Endodermal cell (in vitro differentiated cells): Measurements from ENCODE around the gene SCUBE3. TPM values are rescaled to one million over a fixed set of nuclear protein-coding genes. Genes with fewer than 3 reads are reported as not detected.
A peak's percentile ranks its signal among the peaks of the same experiment; 100 is the strongest.

Source experiments
- DNase-seq: peaks from one replicate; pipeline ENCODE4 v3.0.0-alpha.2; 2017
- H3K27ac ChIP-seq: 2 replicates; pipeline ENCODE4 v1.5.1; 2013; ENCODE audit warnings: mild to moderate bottlenecking, low read depth, low read length, moderate library complexity
- H3K27me3 ChIP-seq: 2 replicates; pipeline ENCODE4 v1.6.1; 2013; ENCODE audit warnings: mild to moderate bottlenecking, low read length, moderate library complexity; ENCODE audit not compliant: insufficient read depth, control insufficient read depth, poor library complexity, severe bottlenecking
- H3K36me3 ChIP-seq: 2 replicates; pipeline ENCODE4 v1.7.0; 2013; ENCODE audit warnings: mild to moderate bottlenecking, low read length, moderate library complexity; ENCODE audit not compliant: control insufficient read depth, insufficient read depth
- H3K4me1 ChIP-seq: one replicate; pipeline ENCODE4 v1.7.0; 2013; ENCODE audit warnings: low read length; ENCODE audit not compliant: control insufficient read depth, insufficient read depth
- H3K4me3 ChIP-seq: 2 replicates; pipeline ENCODE4 v1.5.1; 2013; ENCODE audit warnings: mild to moderate bottlenecking, low read length, moderate library complexity
- H3K9ac ChIP-seq: 2 replicates; pipeline ENCODE4 v1.6.1; 2013; ENCODE audit warnings: mild to moderate bottlenecking, low read length, moderate library complexity; ENCODE audit not compliant: poor library complexity, severe bottlenecking; ENCODE audit errors: extremely low read depth
- H3K9me3 ChIP-seq: 2 replicates; pipeline ENCODE4 v1.6.1; 2013; ENCODE audit warnings: mild to moderate bottlenecking, low read length, moderate library complexity; ENCODE audit not compliant: control insufficient read depth
- H3K27ac Mint-ChIP-seq: 2 replicates; pipeline ENCODE4 v1.8.0; 2020; ENCODE audit warnings: mixed read lengths
- H3K27me3 Mint-ChIP-seq: 2 replicates; pipeline ENCODE4 v1.8.0; 2021; ENCODE audit warnings: mild to moderate bottlenecking, mixed read lengths; ENCODE audit not compliant: insufficient read depth
- H3K36me3 Mint-ChIP-seq: 2 replicates; pipeline ENCODE4 v1.8.0; 2020; ENCODE audit warnings: low read depth, mixed read lengths
- H3K4me1 Mint-ChIP-seq: 2 replicates; pipeline ENCODE4 v1.8.0; 2020; ENCODE audit warnings: mixed read lengths
- H3K4me3 Mint-ChIP-seq: 2 replicates; pipeline ENCODE4 v1.8.0; 2020; ENCODE audit warnings: mild to moderate bottlenecking, moderate library complexity, mixed read lengths
- H3K9me3 Mint-ChIP-seq: 2 replicates; pipeline ENCODE4 v1.8.0; 2020; ENCODE audit warnings: mild to moderate bottlenecking, mixed read lengths
- WGBS, 2 experiments: methylation state at CpG; one replicate each; pipeline versions ENCODE4 v1.1.5 to v1.1.7; 2013; ENCODE audit warnings: missing lambda C conversion rate in 2 of 2, mixed read lengths in 1 of 2; ENCODE audit not compliant: insufficient coverage in 1 of 2, insufficient read length in 1 of 2; 5-methylcytosine and 5-hydroxymethylcytosine counted together
- total RNA-seq, 2 donors: library from RNA; stranded (reverse); fragmentation: NEBNext Ultra II Directional in 1 of 2; extraction: Animal tissue kit (Norgen Biotek cat#: 25700) in 1 of 2; gene quantifications; 2 replicates in 1 of 2; 3 replicates in 1 of 2; pipeline ENCODE4 v1.2.1, GENCODE V29; 2021
- TF ChIP-seq, protein P1 (sequence below): fragments of 200-600 bp; sonication (generic); conservative IDR thresholded peaks from 2 replicates; pipeline ENCODE4 v1.5.0; 2021; ENCODE audit warnings: antibody characterized with exemption, mild to moderate bottlenecking

Gene SCUBE3
- total RNA-seq, 2 donors from 2014 or later: 0.27 to 0.86 TPM

- H3K36me3 ChIP-seq: no peaks in the 10 kb centered on the region
- H3K9me3 ChIP-seq: no peaks in the 10 kb centered on the region
- no peak overlapping the region for H3K4me3 ChIP-seq
- Mint-ChIP-seq H3K27ac (no peak overlapping the region), H3K27me3 (no peaks in the 10 kb centered on the region), H3K36me3 (peaks cover 1% of the 10 kb centered on the region), H3K9me3 (no peaks in the 10 kb centered on the region), H3K4me3 (no peak overlapping the region), H3K4me1 (peaks cover 13% of the 10 kb centered on the region)
- H3K27me3 ChIP-seq: no peaks in the 10 kb centered on the region
- TF ChIP-seq, protein P1, sequence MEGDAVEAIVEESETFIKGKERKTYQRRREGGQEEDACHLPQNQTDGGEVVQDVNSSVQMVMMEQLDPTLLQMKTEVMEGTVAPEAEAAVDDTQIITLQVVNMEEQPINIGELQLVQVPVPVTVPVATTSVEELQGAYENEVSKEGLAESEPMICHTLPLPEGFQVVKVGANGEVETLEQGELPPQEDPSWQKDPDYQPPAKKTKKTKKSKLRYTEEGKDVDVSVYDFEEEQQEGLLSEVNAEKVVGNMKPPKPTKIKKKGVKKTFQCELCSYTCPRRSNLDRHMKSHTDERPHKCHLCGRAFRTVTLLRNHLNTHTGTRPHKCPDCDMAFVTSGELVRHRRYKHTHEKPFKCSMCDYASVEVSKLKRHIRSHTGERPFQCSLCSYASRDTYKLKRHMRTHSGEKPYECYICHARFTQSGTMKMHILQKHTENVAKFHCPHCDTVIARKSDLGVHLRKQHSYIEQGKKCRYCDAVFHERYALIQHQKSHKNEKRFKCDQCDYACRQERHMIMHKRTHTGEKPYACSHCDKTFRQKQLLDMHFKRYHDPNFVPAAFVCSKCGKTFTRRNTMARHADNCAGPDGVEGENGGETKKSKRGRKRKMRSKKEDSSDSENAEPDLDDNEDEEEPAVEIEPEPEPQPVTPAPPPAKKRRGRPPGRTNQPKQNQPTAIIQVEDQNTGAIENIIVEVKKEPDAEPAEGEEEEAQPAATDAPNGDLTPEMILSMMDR: no peak
- no peak overlapping the region for H3K9ac ChIP-seq
- 95 to 96% methylated on average over 3 of the region's 3 CpGs for WGBS, 2 experiments
- H3K27ac ChIP-seq: no peak overlapping the region
- no peaks in the 10 kb centered on the region for H3K4me1 ChIP-seq
- DNase-seq: no peak
These were observed 38.2 kb downstream of the SCUBE3 start for GRCh38 chr6:35251949-35252348.

DNA sequence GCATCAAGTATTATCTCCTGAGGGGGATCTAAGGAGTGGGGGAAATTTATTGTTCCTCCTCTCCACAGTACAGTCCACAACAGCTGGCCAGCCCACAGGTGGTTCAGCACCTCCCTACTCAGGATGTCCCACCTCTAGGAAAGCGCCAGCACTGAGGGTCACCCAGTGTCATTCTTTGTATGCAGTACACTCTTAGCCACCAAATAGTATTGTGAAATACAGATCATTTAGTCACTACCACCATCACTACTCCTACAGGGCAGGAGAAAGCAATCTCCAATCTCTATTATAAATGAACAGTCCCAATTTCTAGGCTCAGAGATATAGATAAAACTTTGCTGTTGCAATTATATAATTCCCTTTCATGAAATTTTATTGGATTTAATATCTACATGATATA, 39.5 kb downstream of the SCUBE3 start:
- no peaks in the 10 kb centered on the region for H3K9me3 Mint-ChIP-seq
- no peak overlapping the region for H3K4me3 Mint-ChIP-seq
- Histone ChIP-seq H3K4me1 (peaks cover 2% of the 10 kb centered on the region), H3K36me3 (no peaks in the 10 kb centered on the region), H3K9ac (no peak overlapping the region), H3K27ac (no peak overlapping the region), H3K27me3 (no peaks in the 10 kb centered on the region), H3K9me3 (no peaks in the 10 kb centered on the region), H3K4me3 (no peak overlapping the region)
- TF ChIP-seq, protein P1: no peak
- no peak for DNase-seq
- H3K27ac Mint-ChIP-seq: no peak overlapping the region
- peaks cover 1% of the 10 kb centered on the region for H3K36me3 Mint-ChIP-seq
- WGBS, 2 experiments: 100% methylated on average over 1 of the region's 1 CpG
- no peaks in the 10 kb centered on the region for H3K27me3 Mint-ChIP-seq
- peaks cover 13% of the 10 kb centered on the region for H3K4me1 Mint-ChIP-seq

DNA sequence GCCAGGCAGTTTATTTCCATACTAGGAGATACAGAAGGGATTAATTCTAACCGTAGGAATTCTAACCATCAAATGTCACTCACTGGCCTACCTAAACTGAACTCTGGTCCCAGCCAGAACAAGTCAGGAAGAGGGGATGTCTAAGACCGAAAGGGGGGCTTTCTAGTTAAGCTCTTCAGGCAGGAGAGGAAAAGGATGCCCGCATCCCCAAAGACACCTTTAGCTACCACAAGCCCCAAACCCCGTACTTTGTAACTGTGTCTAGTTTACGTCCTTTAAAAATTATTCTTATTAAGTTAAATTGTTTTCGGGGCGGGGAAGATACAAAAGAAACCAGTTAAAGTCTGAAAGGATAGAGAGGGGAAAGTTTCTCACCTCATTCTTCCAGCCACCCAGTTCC, 44.6 kb downstream of the SCUBE3 start:
- H3K9me3 ChIP-seq: no peaks in the 10 kb centered on the region
- Mint-ChIP-seq H3K4me3 (peak overlapping the region; percentile 93), H3K9me3 (no peaks in the 10 kb centered on the region), H3K27me3 (no peaks in the 10 kb centered on the region), H3K27ac (peak overlapping the region; percentile 98), H3K4me1 (peaks cover 31% of the 10 kb centered on the region), H3K36me3 (peaks cover 1% of the 10 kb centered on the region)
- TF ChIP-seq, protein P1: no peak
- H3K4me3 ChIP-seq: peak overlapping the region; percentile 94
- no peak overlapping the region for H3K27ac ChIP-seq
- no peaks in the 10 kb centered on the region for H3K36me3 ChIP-seq
- DNase-seq: no peak
- peaks cover 21% of the 10 kb centered on the region for H3K4me1 ChIP-seq
- H3K27me3 ChIP-seq: no peaks in the 10 kb centered on the region
- peak overlapping the region; percentile 89 for H3K9ac ChIP-seq
- WGBS, 2 experiments: 71 to 84% methylated on average over 2 to 4 of the region's 7 CpGs
